Calu3 (cell line): ENCODE measurements around the gene MYBPC2. TPM values are rescaled to one million over a fixed set of nuclear protein-coding genes. Genes with fewer than 3 reads are reported as not detected.

Experiments
- BruUV-seq: library from RNA; stranded (reverse); fragments of 400-500 nt; replicated peaks from 2 replicates; lab custom pipeline; 2021; lab: Mats Ljungman, UMichigan
- CTCF ChIA-PET: fragments of 300-600 bp; sonication (Branson Sonifier 250); formaldehyde crosslinking; loops from one replicate; lab custom pipeline; 2022; ENCODE audit warnings: antibody characterized with exemption; lab: Charles Lee
- DNase-seq: peaks from one replicate; pipeline ENCODE4 v3.0.0; 2022
- H3K27ac Mint-ChIP-seq: one replicate; pipeline ENCODE4 v1.8.0; 2022; ENCODE audit warnings: mixed read lengths; ENCODE audit not compliant: unreplicated experiment
- H3K27me3 Mint-ChIP-seq: one replicate; pipeline ENCODE4 v1.8.0; 2022; ENCODE audit warnings: mixed read lengths; ENCODE audit not compliant: unreplicated experiment
- H3K36me3 Mint-ChIP-seq: one replicate; pipeline ENCODE4 v1.8.0; 2022; ENCODE audit warnings: mild to moderate bottlenecking, moderate library complexity, mixed read lengths; ENCODE audit not compliant: insufficient read depth, unreplicated experiment
- H3K4me1 Mint-ChIP-seq: one replicate; pipeline ENCODE4 v1.8.0; 2022; ENCODE audit warnings: mild to moderate bottlenecking, low read depth, mixed read lengths; ENCODE audit not compliant: unreplicated experiment
- H3K4me3 Mint-ChIP-seq: one replicate; pipeline ENCODE4 v1.8.0; 2022; ENCODE audit warnings: mild to moderate bottlenecking, low read depth, moderate library complexity, mixed read lengths; ENCODE audit not compliant: unreplicated experiment
- H3K9me3 Mint-ChIP-seq: one replicate; pipeline ENCODE4 v1.8.0; 2022; ENCODE audit warnings: low read depth, mixed read lengths; ENCODE audit not compliant: unreplicated experiment
- CTCF ChIP-seq: fragments of 200-600 bp; IDR thresholded peaks from one replicate; pipeline ENCODE4 v1.8.0; 2022; ENCODE audit warnings: antibody characterized with exemption; ENCODE audit not compliant: unreplicated experiment
- intact Hi-C: fragments of 100-400 bp; cut with micrococcal nuclease; formaldehyde crosslinking; loops from one replicate; pipeline ENCODE4 v1.10.0; 2022; ENCODE audit not compliant: unreplicated experiment
- total RNA-seq: library from RNA; stranded (reverse); gene quantifications from 2 replicates; pipeline ENCODE4 v1.2.3, GENCODE V29; 2022

The MYBPC2 gene
- total RNA-seq, 1 experiment from 2014 or later = not detected

- Mint-ChIP-seq H3K27ac (no peak overlapping the region), H3K36me3 (no peaks in the 10 kb centered on the region), H3K4me1 (no peaks in the 10 kb centered on the region), H3K27me3 (peaks cover 71% of the 10 kb centered on the region), H3K4me3 (no peak overlapping the region), H3K9me3 (peaks cover 2% of the 10 kb centered on the region)
- intact Hi-C loops = no loop called here
- CTCF ChIA-PET = interaction anchor here (0.7 kb wide), 1 partner anchor 10 kb away, joined by 3 read pairs; no protein-coding TSS in a partner anchor
- TF ChIP-seq CTCF = no peak
- no peak for DNase-seq
- no TSS peak for BruUV-seq
Observed at GRCh38 chr19:50455992-50456391, 23.3 kb downstream of the MYBPC2 start.

GRCh38 chr19:50457300-50457699 lies 24.6 kb downstream of the MYBPC2 start:
- TF ChIP-seq CTCF = no peak
- H3K27me3 Mint-ChIP-seq = peaks cover 59% of the 10 kb centered on the region
- DNase-seq = no peak
- H3K4me3 Mint-ChIP-seq = no peak overlapping the region
- H3K4me1 Mint-ChIP-seq = peaks cover 3% of the 10 kb centered on the region
- no peak overlapping the region for H3K27ac Mint-ChIP-seq
- no peaks in the 10 kb centered on the region for H3K36me3 Mint-ChIP-seq
- BruUV-seq = no TSS peak
- intact Hi-C loops = no loop called here
- H3K9me3 Mint-ChIP-seq = peaks cover 2% of the 10 kb centered on the region
- CTCF ChIA-PET = interaction anchor here (0.7 kb wide), 1 partner anchor 69 kb away, joined by 6 read pairs; no protein-coding TSS in a partner anchor

GRCh38 chr19:50458396-50459066 lies 25.8 kb downstream of the MYBPC2 start:
- Mint-ChIP-seq H3K36me3 (peaks cover 3% of the 10 kb centered on the region), H3K4me3 (no peak overlapping the region), H3K27me3 (peaks cover 50% of the 10 kb centered on the region), H3K9me3 (peaks cover 5% of the 10 kb centered on the region), H3K4me1 (peaks cover 7% of the 10 kb centered on the region), H3K27ac (no peak overlapping the region)
- CTCF ChIA-PET = no interaction called here
- no peak for DNase-seq
- no TSS peak for BruUV-seq
- intact Hi-C loops = no loop called here
- no peak for TF ChIP-seq CTCF

- peaks cover 5% of the 10 kb centered on the region for H3K9me3 Mint-ChIP-seq
- H3K4me3 Mint-ChIP-seq = no peak overlapping the region
- H3K27me3 Mint-ChIP-seq = peaks cover 53% of the 10 kb centered on the region
- intact Hi-C loops = no loop called here
- TF ChIP-seq CTCF = no peak
- CTCF ChIA-PET = no interaction called here
- H3K36me3 Mint-ChIP-seq = peaks cover 3% of the 10 kb centered on the region
- no peak overlapping the region for H3K27ac Mint-ChIP-seq
- no TSS peak for BruUV-seq
- DNase-seq = no peak
- peaks cover 7% of the 10 kb centered on the region for H3K4me1 Mint-ChIP-seq
Observed at GRCh38 chr19:50459067-50459456, 26.4 kb downstream of the MYBPC2 start.
